Kidney glomerular epithelial cell (primary cell): ENCODE measurements around the gene TBX15.
A peak's percentile ranks its signal among the peaks of the same experiment; 100 is the strongest.
"Not testable (repeated sequence)": the region's sequence is repeated elsewhere in the genome, so short reads cannot be mapped to it uniquely, and the experiment has no call there.

Source experiments
- DNase-seq: peaks from one replicate; lab custom pipeline; 2025; lab: John Stamatoyannopoulos, UW

The TBX15 gene

DNA sequence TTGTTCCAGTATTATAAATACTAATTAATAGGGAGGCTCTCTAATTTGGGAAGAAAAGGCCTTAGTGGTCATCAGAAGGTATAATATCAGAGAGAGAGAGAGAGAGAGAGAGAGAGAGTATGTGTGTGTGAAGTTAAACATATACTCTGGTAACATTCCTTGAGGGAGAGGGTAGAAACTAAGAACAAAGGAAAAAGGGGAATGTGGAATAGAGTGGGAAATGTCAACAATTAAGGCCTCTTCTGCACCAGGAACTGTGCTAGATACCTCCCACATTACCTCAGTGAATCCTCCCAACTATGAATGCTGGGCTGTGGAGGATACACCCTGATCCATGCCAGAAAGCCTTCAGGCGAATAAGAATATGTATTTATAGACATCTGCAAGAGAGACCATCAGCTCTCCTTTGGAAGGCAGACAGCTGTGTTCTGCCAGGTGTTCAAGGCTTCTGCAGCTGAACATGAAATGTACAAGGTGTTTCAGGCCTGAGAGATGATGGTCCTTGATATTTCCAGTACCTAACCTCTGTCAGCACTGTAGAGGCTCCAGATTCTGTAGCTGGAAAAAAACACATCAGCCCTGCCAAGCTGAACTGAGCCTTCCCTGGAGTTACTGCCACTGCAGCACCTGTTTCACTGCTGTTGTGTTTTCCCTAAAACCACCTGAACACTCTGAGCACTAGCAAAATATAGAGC, 29.1 kb downstream of the TBX15 start:
- DNase-seq: peak; percentile 29

GRCh38 chr1:118958140-118958539, 30.0 kb downstream of the TBX15 start:
- no peak for DNase-seq

DNA sequence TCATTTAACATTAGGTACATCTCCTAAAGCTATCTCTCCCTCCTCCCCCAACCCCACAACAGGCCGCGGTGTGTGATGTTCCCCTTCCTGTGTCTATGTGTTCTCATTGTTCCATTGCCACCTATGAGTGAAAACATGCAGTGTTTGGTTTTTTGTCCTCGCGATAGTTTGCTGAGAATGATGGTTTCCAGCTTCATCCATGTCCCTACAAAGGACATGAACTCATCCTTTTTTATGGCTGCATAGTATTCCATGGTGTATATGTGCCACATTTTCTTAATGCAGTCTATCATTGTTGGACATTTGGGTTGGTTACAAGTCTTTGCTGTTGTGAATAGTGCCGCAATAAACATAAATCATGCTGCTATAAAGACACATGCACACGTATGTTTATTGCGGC, 30.6 kb downstream of the TBX15 start:
- DNase-seq: not testable (repeated sequence)

DNA sequence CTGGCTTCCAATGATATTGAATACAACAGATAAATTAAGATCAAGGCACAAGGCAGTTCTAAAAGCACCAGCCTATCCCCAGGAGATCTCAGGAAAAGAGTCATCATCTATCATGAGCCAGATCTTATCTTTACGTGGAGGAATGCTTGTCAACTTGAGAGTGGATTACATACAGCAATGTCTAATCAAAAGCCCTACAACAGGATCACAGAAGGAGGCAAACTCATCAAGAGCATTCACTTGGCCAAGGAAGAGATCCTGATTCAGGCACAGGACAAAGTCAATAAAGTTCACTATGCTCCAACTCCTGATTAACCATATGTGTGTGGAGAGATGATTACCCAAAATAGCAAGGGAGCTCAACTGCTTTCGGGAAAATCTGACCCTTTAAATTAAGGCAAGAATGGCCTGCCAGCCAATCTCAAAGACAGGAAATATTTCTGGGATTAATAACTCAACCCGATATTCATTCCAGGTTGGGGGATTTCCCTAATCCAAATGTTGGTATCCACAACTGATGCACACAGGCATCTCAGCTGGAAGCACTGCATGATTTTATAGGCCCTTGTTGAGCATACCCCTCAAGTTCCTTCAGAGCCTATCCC, 33.7 kb downstream of the TBX15 start:
- DNase-seq: peak; percentile 8

DNA sequence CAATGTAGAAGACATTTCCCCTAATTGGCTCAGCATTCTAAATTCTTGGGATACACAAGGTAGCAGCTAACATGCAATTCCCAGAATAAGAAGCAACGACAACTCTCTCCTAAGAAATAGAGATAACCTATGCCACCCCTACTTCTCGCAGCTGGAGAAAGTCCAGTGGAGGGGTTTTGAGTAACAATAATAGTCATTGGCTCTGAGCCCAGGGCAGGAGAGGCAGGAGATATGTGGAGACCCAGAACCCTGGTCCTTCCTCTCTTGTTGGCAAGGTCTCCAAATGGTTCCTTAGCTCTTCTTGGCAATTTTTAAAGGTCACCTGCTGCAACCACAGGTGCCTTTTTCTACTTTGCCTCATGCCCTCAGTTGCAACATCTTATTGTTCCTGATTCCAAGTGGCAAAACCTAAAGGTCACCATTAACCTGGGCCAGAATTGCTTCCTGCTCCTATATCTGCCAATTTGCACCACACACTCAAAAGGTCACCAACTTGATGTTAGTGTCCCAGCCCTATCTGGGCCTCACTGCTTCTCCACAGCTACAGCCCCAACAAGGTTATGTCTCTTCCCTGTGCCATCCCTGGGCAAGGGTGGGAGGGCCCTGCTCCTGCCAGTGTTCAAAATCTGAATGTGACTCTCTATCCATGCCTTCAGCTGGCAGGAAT, 36.7 kb downstream of the TBX15 start:
- DNase-seq: no peak

DNA sequence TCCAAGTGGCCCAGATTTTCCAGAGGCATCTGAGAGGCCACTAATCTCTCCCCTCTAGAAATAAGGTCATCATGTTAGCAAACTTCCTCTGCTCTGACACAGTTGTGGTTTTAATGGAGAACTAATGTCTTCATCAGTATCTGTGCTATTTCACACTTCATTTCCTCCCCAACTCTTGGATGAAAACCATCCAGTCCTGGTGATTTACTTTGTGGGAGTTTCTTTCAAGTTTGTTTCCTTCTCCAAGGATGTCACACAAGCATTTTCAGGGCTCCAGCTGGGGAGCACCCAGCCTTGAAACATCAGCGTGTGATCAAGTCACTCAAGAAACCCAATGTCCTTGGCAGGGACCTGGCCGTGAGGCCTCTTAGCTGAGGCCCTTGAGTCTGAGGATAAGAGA, 38.8 kb downstream of the TBX15 start:
- peak; percentile 81 for DNase-seq

DNA sequence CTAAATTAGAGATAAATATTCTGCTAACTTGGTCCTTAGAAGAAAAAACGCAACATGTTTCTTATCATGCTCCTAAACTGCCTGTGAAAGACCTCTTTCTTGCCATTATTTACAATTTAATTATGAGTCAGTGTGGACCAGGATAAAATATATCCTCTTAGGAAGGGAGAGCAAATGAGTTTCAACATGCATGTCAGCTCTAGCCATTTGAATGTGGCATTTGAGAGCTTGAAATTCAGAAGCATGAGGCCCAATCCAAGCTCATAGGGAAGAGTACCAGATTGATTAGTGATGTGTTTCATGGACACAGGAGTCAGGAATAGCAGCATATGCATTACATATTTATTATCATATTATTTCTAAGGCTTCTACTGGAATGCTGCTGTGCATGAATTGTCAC, 39.3 kb downstream of the TBX15 start:
- DNase-seq: no peak

- DNase-seq: no peak
These were observed 39.8 kb downstream of the TBX15 start for GRCh38 chr1:118948351-118948750.

- peak; percentile 75 for DNase-seq
These were observed 40.4 kb downstream of the TBX15 start for GRCh38 chr1:118947790-118948189.

- no peak for DNase-seq
These were observed 41.0 kb downstream of the TBX15 start for GRCh38 chr1:118947003-118947765.

DNA sequence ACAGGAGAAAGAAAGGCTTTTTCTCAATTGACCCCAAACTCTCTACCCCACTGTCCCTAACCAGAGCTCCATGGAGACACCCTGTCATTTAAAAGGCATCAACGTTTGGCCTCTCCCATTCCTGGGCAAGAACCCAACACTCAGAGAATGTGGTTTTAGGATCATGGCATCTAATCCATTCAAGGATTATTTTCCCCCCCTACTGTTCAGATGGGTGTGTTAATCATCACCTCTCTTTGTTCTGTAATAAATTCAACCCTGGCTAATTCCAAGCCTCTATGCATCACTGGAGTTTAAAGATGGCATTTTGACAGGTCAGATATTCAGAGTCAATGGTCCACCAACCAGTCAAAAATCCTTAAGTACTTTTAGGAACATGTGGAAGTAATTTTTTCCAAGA, 42.7 kb downstream of the TBX15 start:
- DNase-seq: peak; percentile 55

GRCh38 chr1:118944546-118944945, 43.6 kb downstream of the TBX15 start:
- no peak for DNase-seq

- DNase-seq: no peak
These were observed 44.0 kb downstream of the TBX15 start for GRCh38 chr1:118944133-118944532.

- no peak for DNase-seq
These were observed 47.2 kb downstream of the TBX15 start for GRCh38 chr1:118940957-118941356.

DNA sequence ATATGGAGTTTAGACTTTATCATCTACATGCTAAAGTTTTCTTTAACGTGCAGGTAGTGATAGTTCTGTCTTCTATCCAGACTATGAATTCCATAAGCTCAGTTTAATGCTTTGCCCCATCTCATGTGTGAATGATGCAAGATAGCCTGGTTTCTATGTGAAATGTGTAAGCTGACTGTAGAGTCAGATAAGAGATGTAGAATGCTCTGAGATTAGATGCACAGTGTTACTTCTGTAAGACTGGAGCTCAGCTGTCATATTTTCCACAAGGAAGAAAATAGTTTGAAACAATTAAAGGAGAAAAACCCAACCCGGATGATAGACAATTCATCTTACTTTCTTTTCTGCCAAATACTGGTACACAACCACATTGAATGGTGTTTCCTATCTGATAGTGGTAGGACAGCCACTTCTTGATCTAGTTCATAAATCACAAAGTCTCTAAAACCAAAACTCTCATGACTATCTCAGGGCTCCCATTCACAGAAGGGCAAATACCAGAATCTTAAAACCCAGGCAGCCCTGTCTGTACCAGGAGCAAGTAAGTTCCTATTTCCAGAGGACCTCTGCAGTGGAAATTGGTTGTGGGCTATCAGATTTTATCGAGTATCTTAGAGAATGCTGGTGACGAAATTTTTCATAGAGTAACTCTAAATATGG, 50.6 kb downstream of the TBX15 start:
- no peak for DNase-seq

DNA sequence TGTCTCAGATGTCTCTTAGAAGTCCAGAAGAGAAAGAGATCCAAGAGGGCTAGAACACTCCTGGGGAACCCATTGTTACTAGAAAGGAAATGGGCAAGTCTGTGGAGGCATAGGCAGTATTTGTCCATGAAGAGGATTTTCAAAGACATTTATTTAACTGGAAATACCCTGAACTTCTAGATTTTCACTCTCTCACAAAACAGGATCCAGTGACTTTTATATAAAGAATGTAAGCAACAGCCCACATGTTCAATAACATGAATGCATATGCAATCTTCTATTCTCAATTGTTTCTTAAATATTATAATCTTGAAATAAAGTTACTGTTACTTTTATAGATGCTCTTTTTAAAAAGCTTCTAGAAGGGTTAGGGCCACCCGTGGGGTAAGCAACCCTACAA, 53.4 kb downstream of the TBX15 start:
- no peak for DNase-seq

GRCh38 chr1:118933051-118933781, 54.9 kb downstream of the TBX15 start:
- DNase-seq: no peak

- DNase-seq: no peak
These were observed 56.3 kb downstream of the TBX15 start for GRCh38 chr1:118931876-118932275.

- peak; percentile 57 for DNase-seq
These were observed 59.2 kb downstream of the TBX15 start for GRCh38 chr1:118928739-118929554.

DNA sequence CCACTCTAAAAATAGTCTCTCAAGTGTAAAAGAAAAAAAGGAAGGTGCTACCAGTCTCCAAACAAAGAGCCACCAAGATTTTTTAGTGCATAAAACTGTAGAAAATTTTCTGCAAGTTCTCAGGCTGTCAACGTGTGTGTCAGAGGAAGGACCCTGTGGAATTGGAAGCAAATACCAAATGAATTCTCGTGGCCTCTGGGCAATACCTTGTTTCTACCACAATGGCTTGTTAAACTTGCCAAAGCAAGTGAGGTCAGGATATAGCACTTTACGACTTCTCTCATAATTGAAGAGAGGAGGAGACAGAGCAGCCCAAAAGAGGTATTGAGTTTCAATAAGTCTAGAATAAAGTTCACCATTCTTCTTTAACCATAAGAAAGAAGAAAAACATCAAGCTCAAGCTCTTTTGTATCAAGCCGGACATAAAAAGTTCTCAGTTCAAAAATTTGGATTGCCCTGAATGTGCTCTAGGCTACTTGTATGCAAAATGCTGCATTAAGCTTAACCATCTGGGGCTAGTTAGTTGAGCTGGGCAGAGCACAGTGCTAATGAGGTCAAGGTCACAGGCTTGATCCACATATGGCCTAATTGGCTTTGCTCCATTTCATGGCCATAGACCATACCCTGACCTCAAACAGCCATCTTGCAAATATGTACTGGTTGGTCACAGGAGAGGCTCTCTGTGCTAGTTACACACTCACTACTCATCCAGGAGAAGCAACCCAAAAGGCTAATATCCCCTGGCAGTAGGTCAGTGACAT, 60.5 kb downstream of the TBX15 start:
- no peak for DNase-seq
